Cardiac fibroblast (primary cell): Measurements from ENCODE around the gene P2RY12.

ENCODE experiments used
- DNase-seq, 2 donors: peaks; one replicate each; pipeline versions ENCODE4 v3.0.0 to v3.0.0-alpha.2; 2010; ENCODE audit warnings: low read depth in 2 of 2
- H3K4me3 ChIP-seq, 2 donors: replicated peaks in 1 of 2; 1 replicate in 1 of 2; 2 replicates in 1 of 2; pipeline ENCODE4 v1.5.1; 2011; ENCODE audit warnings: low read depth in 2 of 2, low read length in 2 of 2, mild to moderate bottlenecking in 2 of 2, moderate library complexity in 1 of 2
- TF ChIP-seq, protein P1 (sequence below): IDR thresholded peaks from one replicate; pipeline ENCODE4 v1.5.1; 2011; ENCODE audit warnings: low read depth, mild to moderate bottlenecking, low read length, inconsistent platforms

The P2RY12 gene

DNA sequence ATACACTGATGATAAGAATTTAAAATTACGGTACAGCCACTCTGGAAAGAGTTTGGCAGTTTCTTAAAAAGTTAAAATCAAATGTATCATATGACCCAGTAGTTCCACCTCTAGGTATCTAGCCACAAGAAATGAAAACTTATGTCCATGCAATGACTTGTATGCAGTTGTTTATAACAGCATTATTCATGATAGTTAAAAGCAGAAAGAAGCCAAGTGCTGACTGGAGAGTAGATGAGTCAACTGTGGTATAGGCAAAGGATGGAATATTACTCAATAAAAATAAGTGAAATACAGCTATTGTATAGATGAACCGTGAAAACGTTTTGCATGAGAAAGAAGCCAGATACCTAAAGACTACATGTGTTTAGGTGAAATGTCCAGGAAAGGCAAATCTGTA is 82.8 kb downstream of the P2RY12 start:
- peak; percentile 39 to 74 for DNase-seq
- no peak overlapping the region for H3K4me3 ChIP-seq
- TF ChIP-seq, protein P1, sequence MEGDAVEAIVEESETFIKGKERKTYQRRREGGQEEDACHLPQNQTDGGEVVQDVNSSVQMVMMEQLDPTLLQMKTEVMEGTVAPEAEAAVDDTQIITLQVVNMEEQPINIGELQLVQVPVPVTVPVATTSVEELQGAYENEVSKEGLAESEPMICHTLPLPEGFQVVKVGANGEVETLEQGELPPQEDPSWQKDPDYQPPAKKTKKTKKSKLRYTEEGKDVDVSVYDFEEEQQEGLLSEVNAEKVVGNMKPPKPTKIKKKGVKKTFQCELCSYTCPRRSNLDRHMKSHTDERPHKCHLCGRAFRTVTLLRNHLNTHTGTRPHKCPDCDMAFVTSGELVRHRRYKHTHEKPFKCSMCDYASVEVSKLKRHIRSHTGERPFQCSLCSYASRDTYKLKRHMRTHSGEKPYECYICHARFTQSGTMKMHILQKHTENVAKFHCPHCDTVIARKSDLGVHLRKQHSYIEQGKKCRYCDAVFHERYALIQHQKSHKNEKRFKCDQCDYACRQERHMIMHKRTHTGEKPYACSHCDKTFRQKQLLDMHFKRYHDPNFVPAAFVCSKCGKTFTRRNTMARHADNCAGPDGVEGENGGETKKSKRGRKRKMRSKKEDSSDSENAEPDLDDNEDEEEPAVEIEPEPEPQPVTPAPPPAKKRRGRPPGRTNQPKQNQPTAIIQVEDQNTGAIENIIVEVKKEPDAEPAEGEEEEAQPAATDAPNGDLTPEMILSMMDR = no peak

- TF ChIP-seq, protein P1 = no peak
- DNase-seq = no peak
- H3K4me3 ChIP-seq = no peak overlapping the region
Observed at GRCh38 chr3:151300539-151300938, 84.0 kb downstream of the P2RY12 start.

GRCh38 chr3:151299006-151299405 is 85.5 kb downstream of the P2RY12 start:
- no peak for DNase-seq
- H3K4me3 ChIP-seq = no peak overlapping the region
- TF ChIP-seq, protein P1 = no peak

- TF ChIP-seq, protein P1 = no peak
- no peak for DNase-seq
- H3K4me3 ChIP-seq = no peak overlapping the region
Observed at GRCh38 chr3:151297429-151297828, 87.1 kb downstream of the P2RY12 start.

DNA sequence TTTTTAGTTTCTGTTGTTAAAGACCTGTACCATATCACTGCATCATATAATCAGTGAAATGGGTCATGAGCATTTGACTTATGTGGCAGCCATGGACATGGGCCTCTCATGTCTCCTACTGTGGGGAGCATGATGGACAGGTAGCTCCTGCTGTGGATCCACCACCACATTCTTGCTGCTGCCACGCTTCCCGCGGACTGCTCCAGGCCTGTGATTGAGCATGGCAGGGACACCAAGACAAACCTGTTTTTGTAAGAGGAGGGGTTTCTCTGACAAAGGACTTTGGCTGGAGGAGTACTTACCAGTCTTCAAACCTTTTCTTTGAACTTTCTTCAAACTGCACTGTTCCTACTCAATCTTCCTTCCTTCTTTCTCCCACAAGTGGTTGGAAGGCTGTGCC is 88.3 kb downstream of the P2RY12 start:
- no peak overlapping the region for H3K4me3 ChIP-seq
- TF ChIP-seq, protein P1 = no peak
- no peak for DNase-seq

DNA sequence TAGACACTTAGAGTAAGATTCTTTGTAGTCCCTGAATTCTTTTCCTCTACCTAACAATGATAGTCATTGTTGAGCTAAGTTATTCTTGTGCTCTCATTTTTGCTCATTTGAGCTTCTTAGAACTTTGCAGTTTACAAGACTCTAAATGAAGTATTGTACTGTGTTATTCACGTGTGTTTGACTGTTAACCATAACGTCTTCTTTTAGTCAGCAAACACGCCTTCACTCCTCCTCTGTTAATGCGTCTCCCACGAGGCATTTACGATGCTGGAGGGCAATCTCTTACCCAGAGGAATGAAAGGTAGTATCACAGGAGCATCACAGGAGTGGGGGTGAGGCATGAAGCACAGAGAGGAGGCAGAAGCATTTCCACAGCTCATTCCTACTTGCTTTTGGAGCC is 91.4 kb downstream of the P2RY12 start:
- H3K4me3 ChIP-seq = no peak overlapping the region
- TF ChIP-seq, protein P1 = no peak
- DNase-seq = no peak

DNA sequence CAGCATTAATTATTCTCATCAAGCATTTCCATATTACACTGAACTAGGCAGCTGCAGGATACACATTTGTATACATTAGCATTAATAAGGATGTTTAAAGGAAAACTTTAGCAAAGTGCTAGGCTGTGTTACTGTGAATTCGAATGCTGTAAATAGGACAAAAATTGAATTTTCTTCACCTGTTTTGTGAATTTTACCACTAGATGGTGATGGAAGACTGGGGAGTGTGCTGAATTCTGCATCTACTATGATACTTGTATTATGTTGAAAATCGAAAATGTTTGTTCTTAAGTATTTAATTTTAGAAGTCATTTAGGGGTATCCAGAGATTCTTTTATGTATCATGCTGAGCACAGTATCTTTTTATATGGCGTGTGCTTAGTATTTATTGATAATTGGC is 93.9 kb downstream of the P2RY12 start:
- DNase-seq = peak; percentile 65 to 70
- TF ChIP-seq, protein P1 = peak; percentile 58
- no peak overlapping the region for H3K4me3 ChIP-seq
